PC-3 (cell line): Measurements from ENCODE around the gene ENPP1. TPM values are rescaled to one million over a fixed set of nuclear protein-coding genes. Genes with fewer than 3 reads are reported as not detected.

Source experiments
- ATAC-seq: fragments of 200-7000 bp; cut with Tn5 transposase; 2 replicates; pipeline ENCODE4 v1.9.1; 2020; ENCODE audit warnings: mild to moderate bottlenecking, moderate library complexity
- BruUV-seq: library from RNA; stranded (reverse); fragments of 400-500 nt; replicated peaks from 2 replicates; lab custom pipeline; 2021; lab: Mats Ljungman, UMichigan
- CTCF ChIA-PET: fragments of 300-600 bp; sonication (Branson Sonifier 250); formaldehyde crosslinking; loops from one replicate; lab custom pipeline; 2022; ENCODE audit warnings: antibody characterized with exemption; lab: Charles Lee
- POLR2A ChIA-PET: fragments of 300-600 bp; sonication (Branson Sonifier 250); formaldehyde crosslinking; loops from one replicate; lab custom pipeline; 2022; ENCODE audit warnings: antibody characterized with exemption; ENCODE audit not compliant: unreplicated experiment; lab: Charles Lee
- DNase-seq: peaks from one replicate; pipeline ENCODE4 v3.0.0-alpha.2; 2015
- H2AFZ ChIP-seq: fragments of 300-600 bp; sonication (generic); 2 replicates; pipeline ENCODE4 v1.6.0; 2016; ENCODE audit warnings: antibody characterized with exemption, low read length
- H3F3A ChIP-seq: fragments of 300-600 bp; sonication (generic); one replicate; pipeline ENCODE4 v1.6.0; 2017; ENCODE audit warnings: antibody characterized with exemption, low read length, control low read depth, mild to moderate bottlenecking; ENCODE audit not compliant: unreplicated experiment
- H3K27ac ChIP-seq: fragments of 300-600 bp; sonication (generic); 2 replicates; pipeline ENCODE4 v1.5.1; 2016; ENCODE audit warnings: mild to moderate bottlenecking, low read length
- H3K27me3 ChIP-seq: fragments of 300-600 bp; sonication (generic); 2 replicates; pipeline ENCODE4 v1.6.1; 2016; ENCODE audit warnings: low read length, mixed read lengths
- H3K36me3 ChIP-seq: fragments of 300-600 bp; sonication (generic); 2 replicates; pipeline ENCODE4 v1.6.1; 2016; ENCODE audit warnings: low read depth, mixed run types, low read length, mixed read lengths
- H3K4me1 ChIP-seq: fragments of 300-600 bp; sonication (generic); 2 replicates; pipeline ENCODE4 v1.5.1; 2016; ENCODE audit warnings: low read length; ENCODE audit not compliant: insufficient read depth
- H3K4me2 ChIP-seq: fragments of 300-600 bp; sonication (generic); 2 replicates; pipeline ENCODE4 v1.6.0; 2016; ENCODE audit warnings: low read length
- H3K4me3 ChIP-seq: fragments of 300-600 bp; sonication (generic); 2 replicates; pipeline ENCODE4 v1.5.1; 2016; ENCODE audit warnings: mild to moderate bottlenecking, low read length, mixed read lengths
- H3K79me2 ChIP-seq: fragments of 300-600 bp; sonication (generic); 2 replicates; pipeline ENCODE4 v1.6.1; 2017; ENCODE audit warnings: low read length, mixed read lengths
- H3K9ac ChIP-seq: fragments of 300-600 bp; sonication (generic); 2 replicates; pipeline ENCODE4 v1.6.0; 2016; ENCODE audit warnings: mild to moderate bottlenecking, low read length
- H3K9me2 ChIP-seq: fragments of 300-600 bp; sonication (generic); replicated peaks from 2 replicates; pipeline ENCODE4 v1.6.1; 2016; ENCODE audit warnings: mixed run types, low read length, mixed read lengths
- H3K9me3 ChIP-seq: fragments of 300-600 bp; sonication (generic); 2 replicates; pipeline ENCODE4 v1.6.1; 2016; ENCODE audit warnings: low read length, mixed read lengths
- H4K20me1 ChIP-seq: fragments of 300-600 bp; sonication (generic); 2 replicates; pipeline ENCODE4 v1.6.1; 2016; ENCODE audit warnings: low read length, mixed read lengths
- CTCF ChIP-seq: fragments of 300-600 bp; sonication (generic); conservative IDR thresholded peaks from 2 replicates; pipeline ENCODE4 v1.5.1; 2017; ENCODE audit warnings: antibody characterized with exemption, low read depth, mild to moderate bottlenecking, low read length
- EZH2 ChIP-seq: fragments of 300-600 bp; sonication (generic); IDR thresholded peaks from one replicate; pipeline ENCODE4 v1.6.1; 2017; ENCODE audit warnings: antibody characterized with exemption, mild to moderate bottlenecking, low read length; ENCODE audit not compliant: unreplicated experiment
- EZH2phosphoT487 ChIP-seq: fragments of 300-600 bp; sonication (generic); IDR thresholded peaks from 2 replicates; pipeline ENCODE4 v1.6.1; 2018; ENCODE audit warnings: mild to moderate bottlenecking, antibody characterized with exemption, low read length, borderline replicate concordance
- intact Hi-C: fragments of 100-400 bp; cut with micrococcal nuclease; formaldehyde crosslinking; loops from 2 replicates; pipeline ENCODE4 v1.9.0; 2023
- total RNA-seq: library from RNA; depleted of rRNA; stranded (reverse); fragments of >200 nt; gene quantifications from 2 replicates; pipeline ENCODE4 v1.2.3, GENCODE V29; 2014

Gene ENPP1
- total RNA-seq, 1 experiment from 2014 or later = 5.1 TPM

- Histone ChIP-seq H4K20me1 (no peaks in the 10 kb centered on the region), H3K4me2 (no peak overlapping the region), H3K4me1 (peaks cover 5% of the 10 kb centered on the region), H3K9me3 (no peaks in the 10 kb centered on the region), H3K4me3 (no peak overlapping the region), H3K9ac (no peak overlapping the region), H3K9me2 (no peaks in the 10 kb centered on the region), H3F3A (no peaks in the 10 kb centered on the region), H2AFZ (no peak overlapping the region), H3K27me3 (no peaks in the 10 kb centered on the region), H3K79me2 (no peaks in the 10 kb centered on the region), H3K27ac (no peak overlapping the region), H3K36me3 (no peaks in the 10 kb centered on the region)
- TF ChIP-seq CTCF = peak; percentile 84
- TF ChIP-seq EZH2phosphoT487 = no peak
- DNase-seq (peak; percentile 87), ATAC-seq (peak; percentile 93)
- BruUV-seq = no TSS peak
- intact Hi-C loops = loop anchor here (1.0 to 5.0 kb wide), 4 partner anchors 45 to 216 kb away; no protein-coding TSS in a partner anchor
- ChIA-PET POLR2A (interaction anchor here (0.6 to 0.7 kb wide), 3 partner anchors 66 to 121 kb away, joined by 3 to 5 read pairs (median 3); no protein-coding TSS in a partner anchor), CTCF (interaction anchor here (0.6 to 1.5 kb wide), 5 partner anchors 15 to 214 kb away, joined by 3 to 6 read pairs (median 3); no protein-coding TSS in a partner anchor)
These were observed 101.8 kb downstream of the ENPP1 start for GRCh38 chr6:131909408-131910218.

GRCh38 chr6:131910219-131910589 is 102.4 kb downstream of the ENPP1 start:
- DNase-seq = no peak
- ChIA-PET POLR2A (interaction anchor here (0.6 to 0.7 kb wide), 3 partner anchors 66 to 122 kb away, joined by 3 to 5 read pairs (median 3); no protein-coding TSS in a partner anchor), CTCF (interaction anchor here (0.6 to 1.5 kb wide), 5 partner anchors 16 to 215 kb away, joined by 3 to 6 read pairs (median 3); no protein-coding TSS in a partner anchor)
- Histone ChIP-seq H3K9ac (no peak overlapping the region), H3K4me2 (no peak overlapping the region), H3K9me3 (no peaks in the 10 kb centered on the region), H3K4me3 (no peak overlapping the region), H3K36me3 (no peaks in the 10 kb centered on the region), H3K4me1 (peaks cover 9% of the 10 kb centered on the region), H2AFZ (no peak overlapping the region), H3K9me2 (no peaks in the 10 kb centered on the region), H3K79me2 (no peaks in the 10 kb centered on the region), H4K20me1 (no peaks in the 10 kb centered on the region), H3K27me3 (no peaks in the 10 kb centered on the region), H3F3A (no peaks in the 10 kb centered on the region), H3K27ac (no peak overlapping the region)
- no peak for TF ChIP-seq EZH2phosphoT487
- TF ChIP-seq CTCF = no peak
- no peak for TF ChIP-seq EZH2
- no peak for ATAC-seq
- BruUV-seq = no TSS peak
- intact Hi-C loops = loop anchor here (1.0 to 5.0 kb wide), 4 partner anchors 45 to 217 kb away; no protein-coding TSS in a partner anchor

GRCh38 chr6:131910956-131911355 is 103.1 kb downstream of the ENPP1 start:
- no peak for ATAC-seq
- Histone ChIP-seq H3F3A (no peaks in the 10 kb centered on the region), H3K4me2 (no peak overlapping the region), H3K36me3 (no peaks in the 10 kb centered on the region), H3K9ac (no peak overlapping the region), H3K9me2 (no peaks in the 10 kb centered on the region), H3K79me2 (no peaks in the 10 kb centered on the region), H2AFZ (no peak overlapping the region), H3K27me3 (no peaks in the 10 kb centered on the region), H3K4me3 (no peak overlapping the region), H3K27ac (no peak overlapping the region), H4K20me1 (no peaks in the 10 kb centered on the region), H3K4me1 (peaks cover 9% of the 10 kb centered on the region), H3K9me3 (no peaks in the 10 kb centered on the region)
- no peak for TF ChIP-seq CTCF
- DNase-seq = no peak
- CTCF ChIA-PET = no interaction called here
- BruUV-seq = no TSS peak
- intact Hi-C loops = loop anchor here (1.0 to 5.0 kb wide), 4 partner anchors 46 to 218 kb away; no protein-coding TSS in a partner anchor
- POLR2A ChIA-PET = no interaction called here
